Glutamatergic neuron (in vitro differentiated cells): Measurements from ENCODE around the gene TRAPPC3. TPM values are rescaled to one million over a fixed set of nuclear protein-coding genes. Genes with fewer than 3 reads are reported as not detected.

Source experiments
- DNase-seq: peaks from one replicate; pipeline ENCODE4 v3.0.0; 2022
- H3K27ac Mint-ChIP-seq: one replicate; pipeline ENCODE4 v1.8.0; 2020; ENCODE audit warnings: mild to moderate bottlenecking, mixed read lengths, inconsistent platforms; ENCODE audit not compliant: unreplicated experiment
- H3K27me3 Mint-ChIP-seq: one replicate; pipeline ENCODE4 v1.8.0; 2020; ENCODE audit warnings: mild to moderate bottlenecking, moderate library complexity, mixed read lengths, inconsistent platforms; ENCODE audit not compliant: unreplicated experiment
- H3K36me3 Mint-ChIP-seq: one replicate; pipeline ENCODE4 v1.8.0; 2020; ENCODE audit warnings: mild to moderate bottlenecking, mixed read lengths, inconsistent platforms; ENCODE audit not compliant: unreplicated experiment
- H3K4me1 Mint-ChIP-seq: one replicate; pipeline ENCODE4 v1.8.0; 2020; ENCODE audit warnings: mild to moderate bottlenecking, low read depth, mixed read lengths, inconsistent platforms; ENCODE audit not compliant: unreplicated experiment
- H3K4me3 Mint-ChIP-seq: one replicate; pipeline ENCODE4 v1.8.0; 2020; ENCODE audit warnings: mild to moderate bottlenecking, mixed read lengths, inconsistent platforms; ENCODE audit not compliant: unreplicated experiment
- H3K9me3 Mint-ChIP-seq: one replicate; pipeline ENCODE4 v1.8.0; 2020; ENCODE audit warnings: mild to moderate bottlenecking, moderate library complexity, mixed read lengths, inconsistent platforms; ENCODE audit not compliant: unreplicated experiment
- CTCF ChIP-seq: fragments of 200-600 bp; sonication (generic); IDR thresholded peaks from one replicate; pipeline ENCODE4 v1.5.0; 2021; ENCODE audit not compliant: partially characterized antibody, unreplicated experiment
- total RNA-seq: library from RNA; stranded (reverse); fragmentation: NEBNext Ultra II Directional; extraction: Animal tissue kit (Norgen Biotek cat#: 25700); gene quantifications from one replicate; pipeline ENCODE4 v1.2.1, GENCODE V29; 2021; ENCODE audit not compliant: unreplicated experiment

Gene TRAPPC3
- total RNA-seq, 1 donor from 2014 or later: 30.0 TPM

DNA sequence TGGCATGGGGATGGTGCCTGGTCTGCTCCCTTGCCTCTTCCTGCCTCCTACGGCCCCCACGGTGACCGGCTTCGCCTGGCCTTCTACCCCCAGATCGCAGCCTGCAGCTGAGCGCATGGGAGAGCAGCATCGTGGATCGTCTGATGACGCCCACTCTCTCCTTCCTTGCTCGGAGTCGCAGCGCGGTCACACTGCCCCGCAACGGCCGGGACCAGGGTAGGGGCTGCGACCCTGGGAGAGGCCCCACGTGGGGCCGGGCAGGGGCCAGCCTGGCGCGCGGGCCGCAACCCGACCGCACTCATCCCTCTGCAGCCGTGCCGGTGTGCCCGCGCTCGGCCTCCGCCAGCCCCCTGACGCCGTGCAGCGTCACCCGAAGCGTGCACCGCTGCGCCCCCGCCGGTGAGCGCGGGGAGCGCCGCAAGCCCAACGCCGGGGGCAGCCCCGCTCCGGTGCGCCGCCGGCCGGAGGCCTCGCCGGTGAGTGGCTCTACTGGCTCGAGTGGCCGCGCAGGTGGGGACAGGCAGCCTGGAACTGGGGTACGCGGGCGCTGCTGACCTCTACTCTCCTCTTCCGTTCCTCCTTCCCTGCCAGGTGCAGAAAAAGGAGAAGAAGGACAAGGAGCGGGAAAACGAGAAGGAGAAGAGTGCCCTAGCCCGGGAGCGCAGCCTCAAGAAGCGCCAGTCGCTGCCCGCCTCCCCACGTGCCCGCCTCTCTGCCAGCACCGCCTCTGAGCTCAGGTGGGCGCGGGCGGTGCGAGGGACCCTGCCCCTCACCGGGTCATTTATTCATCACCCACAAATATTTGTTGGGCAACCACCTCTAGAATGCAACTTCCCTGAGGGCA, 27.0 kb upstream of the TRAPPC3 start:
- peak; percentile 81 for DNase-seq
- H3K27me3 Mint-ChIP-seq: peaks cover 2% of the 10 kb centered on the region
- H3K9me3 Mint-ChIP-seq: peaks cover 7% of the 10 kb centered on the region
- no peak overlapping the region for H3K4me3 Mint-ChIP-seq
- no peaks in the 10 kb centered on the region for H3K36me3 Mint-ChIP-seq
- no peak overlapping the region for H3K27ac Mint-ChIP-seq
- peaks cover 10% of the 10 kb centered on the region for H3K4me1 Mint-ChIP-seq
- TF ChIP-seq CTCF: peak; percentile 75

- no peak for DNase-seq
- H3K4me1 Mint-ChIP-seq: peaks cover 10% of the 10 kb centered on the region
- H3K36me3 Mint-ChIP-seq: no peaks in the 10 kb centered on the region
- no peak for TF ChIP-seq CTCF
- peaks cover 7% of the 10 kb centered on the region for H3K9me3 Mint-ChIP-seq
- no peak overlapping the region for H3K27ac Mint-ChIP-seq
- no peak overlapping the region for H3K4me3 Mint-ChIP-seq
- H3K27me3 Mint-ChIP-seq: peaks cover 2% of the 10 kb centered on the region
These were observed 26.1 kb upstream of the TRAPPC3 start for GRCh38 chr1:36175137-36176095.

DNA sequence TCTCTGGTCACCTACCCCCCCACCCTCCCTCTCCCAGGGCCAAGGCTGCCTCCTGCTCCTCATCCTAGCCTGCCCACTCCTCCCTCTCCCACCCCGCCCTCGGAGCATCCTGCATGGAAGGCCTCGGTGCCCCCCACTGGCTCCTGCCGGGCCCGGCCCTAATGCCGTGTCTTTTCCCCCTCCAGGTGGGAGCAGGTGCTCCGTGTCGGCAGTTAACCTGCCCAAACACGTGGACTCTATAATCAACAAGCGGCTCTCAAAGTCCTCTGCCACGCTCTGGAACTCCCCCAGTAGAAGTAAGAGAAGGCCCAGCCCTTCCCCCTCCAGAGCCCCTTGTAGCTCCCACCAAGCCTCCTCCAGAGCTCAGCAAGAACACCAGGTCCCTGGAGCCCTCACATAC, 25.4 kb upstream of the TRAPPC3 start:
- TF ChIP-seq CTCF: no peak
- DNase-seq: no peak
- H3K36me3 Mint-ChIP-seq: no peaks in the 10 kb centered on the region
- H3K27me3 Mint-ChIP-seq: peaks cover 2% of the 10 kb centered on the region
- H3K4me3 Mint-ChIP-seq: no peak overlapping the region
- H3K4me1 Mint-ChIP-seq: peaks cover 10% of the 10 kb centered on the region
- peaks cover 7% of the 10 kb centered on the region for H3K9me3 Mint-ChIP-seq
- no peak overlapping the region for H3K27ac Mint-ChIP-seq

GRCh38 chr1:36172983-36173382, 23.7 kb upstream of the TRAPPC3 start:
- H3K27me3 Mint-ChIP-seq: peaks cover 2% of the 10 kb centered on the region
- H3K4me3 Mint-ChIP-seq: no peak overlapping the region
- H3K9me3 Mint-ChIP-seq: peaks cover 6% of the 10 kb centered on the region
- no peak for DNase-seq
- no peak overlapping the region for H3K27ac Mint-ChIP-seq
- H3K36me3 Mint-ChIP-seq: no peaks in the 10 kb centered on the region
- peaks cover 8% of the 10 kb centered on the region for H3K4me1 Mint-ChIP-seq
- TF ChIP-seq CTCF: no peak
